Transverse colon (tissue), 3 donors: ENCODE results near the gene FAM117B.

ENCODE experiments used
- EP300 ChIP-seq: sonication (generic); formaldehyde crosslinking; IDR thresholded peaks from one replicate; pipeline ENCODE4 v1.6.1; 2017; ENCODE audit warnings: antibody characterized with exemption, low read depth
- TF ChIP-seq, protein P1 (sequence below), 5 experiments: fragments of 200-600 bp in 3 of 5; fragments of 450-650 bp in 2 of 5; sonication (generic) in 3 of 5; IDR thresholded peaks; 1 replicate in 2 of 5; 2 replicates in 3 of 5; pipeline ENCODE4 v1.5.1; 2016 to 2017; ENCODE audit warnings: antibody characterized with exemption in 5 of 5, inconsistent platforms in 3 of 5, mild to moderate bottlenecking in 2 of 5, moderate library complexity in 1 of 5

DNA sequence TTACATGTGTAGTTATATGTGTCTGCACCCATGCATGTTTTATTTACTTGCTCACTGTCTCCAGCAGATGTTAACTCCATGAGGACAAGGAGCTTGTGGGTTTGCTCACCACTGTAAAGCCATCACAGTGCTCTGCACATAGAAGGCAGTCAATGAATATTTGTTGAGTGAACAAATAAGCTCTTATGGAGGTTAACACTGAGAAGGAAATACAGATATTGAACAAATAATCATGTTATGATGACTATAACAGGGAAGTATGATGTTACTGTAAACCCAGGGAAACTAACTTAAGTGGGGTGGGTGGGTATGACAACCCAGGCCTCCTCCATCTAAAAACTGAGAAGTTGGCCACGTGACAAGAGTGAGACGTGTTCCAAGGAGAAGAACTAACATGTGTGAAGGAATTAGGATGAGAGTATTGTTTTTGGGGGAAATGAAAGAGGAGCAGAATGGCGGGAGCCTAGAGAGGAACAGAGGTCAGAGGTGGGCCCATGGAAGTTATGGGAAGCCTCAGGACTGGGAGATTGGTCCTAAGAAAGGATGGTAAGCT, 6.0 kb upstream of the FAM117B start:
- no peak for TF ChIP-seq EP300
- TF ChIP-seq, protein P1, sequence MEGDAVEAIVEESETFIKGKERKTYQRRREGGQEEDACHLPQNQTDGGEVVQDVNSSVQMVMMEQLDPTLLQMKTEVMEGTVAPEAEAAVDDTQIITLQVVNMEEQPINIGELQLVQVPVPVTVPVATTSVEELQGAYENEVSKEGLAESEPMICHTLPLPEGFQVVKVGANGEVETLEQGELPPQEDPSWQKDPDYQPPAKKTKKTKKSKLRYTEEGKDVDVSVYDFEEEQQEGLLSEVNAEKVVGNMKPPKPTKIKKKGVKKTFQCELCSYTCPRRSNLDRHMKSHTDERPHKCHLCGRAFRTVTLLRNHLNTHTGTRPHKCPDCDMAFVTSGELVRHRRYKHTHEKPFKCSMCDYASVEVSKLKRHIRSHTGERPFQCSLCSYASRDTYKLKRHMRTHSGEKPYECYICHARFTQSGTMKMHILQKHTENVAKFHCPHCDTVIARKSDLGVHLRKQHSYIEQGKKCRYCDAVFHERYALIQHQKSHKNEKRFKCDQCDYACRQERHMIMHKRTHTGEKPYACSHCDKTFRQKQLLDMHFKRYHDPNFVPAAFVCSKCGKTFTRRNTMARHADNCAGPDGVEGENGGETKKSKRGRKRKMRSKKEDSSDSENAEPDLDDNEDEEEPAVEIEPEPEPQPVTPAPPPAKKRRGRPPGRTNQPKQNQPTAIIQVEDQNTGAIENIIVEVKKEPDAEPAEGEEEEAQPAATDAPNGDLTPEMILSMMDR (IDR thresholded peaks at IDR 0.05) = no peak
